Pancreas (tissue), 10 donors: Measurements from ENCODE around the gene FABP3. TPM values are rescaled to one million over a fixed set of nuclear protein-coding genes. Genes with fewer than 3 reads are reported as not detected.

ENCODE experiments used
- ATAC-seq, 4 donors: fragments of 200-7000 bp; cut with Tn5 transposase; one replicate each; pipeline versions ENCODE4 v1.8.0 to v1.9.1; 2020; ENCODE audit warnings: mild to moderate bottlenecking in 4 of 4, moderate library complexity in 4 of 4
- DNase-seq, 6 donors: peaks; one replicate each; pipeline ENCODE4 v3.0.0-alpha.2; 2020
- FAIRE-seq: peaks from 2 replicates; lab custom pipeline; 2012; peaks lifted over from hg19 to GRCh38; lab: Jason Lieb, UNC
- H3K27ac ChIP-seq, 4 donors: fragments of 200-600 bp; sonication (generic); 1 replicate in 3 of 4; 2 replicates in 1 of 4; pipeline versions ENCODE4 v1.5.0 to v1.8.0; 2020
- H3K27me3 ChIP-seq, 4 donors: fragments of 200-600 bp; one replicate each; pipeline ENCODE4 v1.8.0; 2021
- H3K36me3 ChIP-seq, 3 donors: fragments of 200-600 bp; sonication (generic) in 1 of 3; one replicate each; pipeline versions ENCODE4 v1.5.0 to v1.8.0; 2020 to 2021
- H3K4me1 ChIP-seq, 3 donors: fragments of 200-600 bp; one replicate each; pipeline ENCODE4 v1.8.0; 2021
- H3K4me3 ChIP-seq, 4 donors: fragments of 200-600 bp; sonication (generic) in 2 of 4; one replicate each; pipeline versions ENCODE4 v1.5.0 to v1.8.0; 2020 to 2021
- H3K9me3 ChIP-seq, 4 donors: fragments of 200-600 bp; one replicate each; pipeline ENCODE4 v1.8.0; 2021
- CTCF ChIP-seq, 4 donors: fragments of 200-600 bp; sonication (generic) in 3 of 4; IDR thresholded peaks; one replicate each; pipeline versions ENCODE4 v1.5.0 to v1.8.0; 2021; ENCODE audit warnings: antibody characterized with exemption in 4 of 4
- WGBS, 2 donors: extraction: QIAGEN DNeasy Blood & Tissue Kit; methylation state at CpG; one replicate each; pipeline ENCODE4 v1.1.7; 2013; 5-methylcytosine and 5-hydroxymethylcytosine counted together
- intact Hi-C, 3 donors: fragments of 100-400 bp; cut with DNase I; formaldehyde crosslinking; loops; one replicate each; pipeline versions ENCODE4 v1.11.1 to v1.14.2; 2022
- polyA plus RNA-seq, 2 donors: library from polyadenylated mRNA; stranded (reverse); fragments of 200-250 nt; gene quantifications; one replicate each; pipeline ENCODE4 v1.2.3, GENCODE V29; 2013
- total RNA-seq, 6 donors: library from RNA; stranded (reverse); fragmentation: NEBNext Ultra II Directional in 4 of 6; extraction: Animal tissue kit (Norgen Biotek cat#: 25700) in 4 of 6; gene quantifications; one replicate each; pipeline versions ENCODE4 v1.2.1 to v1.2.4, GENCODE V29; 2021 to 2023
- donor health status: healthy with polysubstance abuse.
- donor health status: DM: no; HTN: no; CAD: no; lungs with moderate emphysema.
- donor health status: DM: no; HTN: no; CAD: no.
- donor health status: control.
- donor health status: control.
- donor health status: Bipolar disorder and iron deficiency.
- donor health status: DM: yes; HTN: yes; CAD: no.
- donor health status: DM: no; HTN: no; CAD: no.
- donor health status: DM: no; HTN: no; CAD: no.
- donor health status: DM: yes; HTN: yes; CAD: no.

Gene FABP3
- total and polyA plus RNA-seq, 8 donors, result 0.72 to 5.4 (median 2.7) TPM; not detected in 2

DNA sequence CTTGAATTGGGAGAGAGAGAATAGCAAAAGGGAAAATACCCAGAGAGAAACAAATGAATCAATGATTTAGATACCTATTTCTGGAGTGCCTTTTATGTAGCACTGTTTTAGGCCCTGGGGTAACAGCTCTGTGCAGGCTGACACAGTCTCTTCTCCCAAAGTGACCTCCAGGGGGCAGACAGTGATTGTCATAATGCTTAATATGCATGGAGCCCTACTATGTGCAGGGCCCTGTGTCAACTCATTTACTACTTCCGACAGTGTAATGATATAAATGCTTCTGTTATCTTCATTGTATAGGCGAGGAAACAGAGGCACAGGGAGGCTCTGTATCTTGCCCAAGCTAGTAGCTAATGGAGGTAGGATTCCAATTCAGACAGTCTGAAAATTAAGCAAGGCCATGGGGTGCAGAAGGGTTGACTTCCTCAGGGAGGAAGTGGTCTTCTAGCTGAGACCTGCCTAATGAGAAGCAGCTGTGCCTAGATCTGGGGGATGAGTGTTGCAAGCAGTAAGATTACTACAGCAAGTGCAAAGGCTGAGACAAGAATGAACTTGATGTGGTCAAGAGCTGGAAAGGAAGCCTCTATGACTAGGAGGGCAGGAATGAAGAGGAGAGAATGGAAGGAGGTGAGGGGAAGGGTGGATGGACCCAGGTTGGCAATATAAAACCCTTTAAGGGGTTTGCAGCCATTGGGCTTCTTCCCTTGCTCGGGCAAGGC is 23.9 kb upstream of the FABP3 start:
- WGBS, 2 donors, result 84 to 90% methylated on average over 3 of the region's 3 CpGs
- intact Hi-C loops, result loop anchor here in 2 of 3 donors (5.0 to 10.0 kb wide), 2 partner anchors 148 to 151 kb away; no protein-coding TSS in a partner anchor
- Histone ChIP-seq H3K27ac (no peak overlapping the region), H3K4me3 (no peak overlapping the region), H3K4me1 (no peaks in the 10 kb centered on the region), H3K36me3 (no peaks in the 10 kb centered on the region), H3K27me3 (no peaks in the 10 kb centered on the region), H3K9me3 (no peaks in the 10 kb centered on the region)
- DNase-seq (no peak), FAIRE-seq (no peak), ATAC-seq (no peak)
- TF ChIP-seq CTCF (IDR thresholded peaks at IDR 0.05), result no peak

DNA sequence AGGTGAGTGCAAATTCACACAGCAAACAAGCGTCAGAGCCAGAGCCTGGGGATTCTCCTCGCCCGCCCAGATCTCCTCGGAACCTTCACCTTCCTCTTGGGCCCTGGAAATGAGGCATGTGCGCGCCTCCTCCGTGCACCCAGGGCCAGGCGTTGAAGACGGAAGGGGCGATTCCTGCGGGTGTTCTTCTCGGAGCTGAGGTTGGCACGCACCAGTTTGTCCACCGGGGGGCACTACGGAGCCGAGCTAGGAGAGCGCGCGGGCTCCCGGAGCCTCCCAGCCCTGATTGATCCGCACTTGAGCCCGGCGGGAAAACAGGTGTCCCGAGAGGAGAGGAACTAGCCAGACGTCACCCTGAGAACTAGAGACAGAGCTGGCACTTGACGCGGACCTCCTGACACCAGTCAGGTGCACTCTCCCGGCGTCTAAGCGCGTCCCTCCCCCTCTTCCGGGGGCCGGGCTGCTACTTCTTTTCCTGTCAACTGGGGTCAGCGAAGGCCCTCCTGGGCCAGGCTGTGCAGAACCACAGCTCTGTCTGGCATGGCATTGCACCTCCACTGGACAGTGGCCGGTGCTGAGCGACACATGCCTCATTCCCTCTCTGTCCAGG is 21.8 kb upstream of the FABP3 start:
- Histone ChIP-seq H3K36me3 (no peaks in the 10 kb centered on the region), H3K4me1 (no peaks in the 10 kb centered on the region), H3K27me3 (no peaks in the 10 kb centered on the region), H3K4me3 (peak overlapping the region in 2 of 4 donors; percentile 21 to 31), H3K9me3 (no peaks in the 10 kb centered on the region), H3K27ac (no peak overlapping the region)
- DNase-seq (peak; percentile 77 to 96 (median 89)), FAIRE-seq (peak; percentile 20), ATAC-seq (peak; percentile 98 to 99 (median 99))
- intact Hi-C loops, result loop anchor here in 2 of 3 donors (5.0 to 10.0 kb wide), 2 partner anchors 150 to 153 kb away; no protein-coding TSS in a partner anchor
- peak; percentile 86 to 93 (median 88) for TF ChIP-seq CTCF (IDR thresholded peaks at IDR 0.05)
- WGBS, 2 donors, result 1% methylated on average over 36 of the region's 36 CpGs

DNA sequence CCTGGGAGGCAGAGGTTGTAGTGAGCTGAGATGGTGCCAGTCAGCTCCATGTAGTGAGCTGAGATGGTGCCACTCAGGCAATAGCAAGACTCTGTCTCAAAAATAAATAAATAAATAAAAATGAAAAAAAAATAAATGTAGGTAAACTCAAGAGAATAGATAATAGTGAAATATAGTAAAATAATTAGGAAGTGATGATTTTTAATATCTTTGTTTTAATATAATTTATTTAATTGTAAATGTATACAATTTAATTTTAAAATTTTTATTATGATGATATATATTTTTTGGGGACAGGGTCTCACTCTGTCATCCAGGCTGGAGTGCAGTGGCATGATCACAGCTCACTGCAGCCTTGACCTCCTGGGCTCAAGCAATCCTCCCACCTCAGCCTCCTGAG is 20.6 kb upstream of the FABP3 start:
- FAIRE-seq (no peak), ATAC-seq (no peak), DNase-seq (no peak)
- intact Hi-C loops, result loop anchor here in 1 of 3 donors (10.0 kb wide), 1 partner anchor 151 kb away; no protein-coding TSS in a partner anchor
- H3K36me3 ChIP-seq, result no peaks in the 10 kb centered on the region
- no peak overlapping the region for H3K4me3 ChIP-seq
- H3K9me3 ChIP-seq, result no peaks in the 10 kb centered on the region
- TF ChIP-seq CTCF (IDR thresholded peaks at IDR 0.05), result no peak
- no peaks in the 10 kb centered on the region for H3K27me3 ChIP-seq
- H3K27ac ChIP-seq, result no peak overlapping the region
- H3K4me1 ChIP-seq, result no peaks in the 10 kb centered on the region

GRCh38 chr1:31390071-31390470 is 17.2 kb upstream of the FABP3 start:
- Histone ChIP-seq H3K9me3 (no peaks in the 10 kb centered on the region), H3K27ac (no peak overlapping the region), H3K36me3 (no peaks in the 10 kb centered on the region), H3K4me3 (no peak overlapping the region), H3K27me3 (no peaks in the 10 kb centered on the region), H3K4me1 (no peaks in the 10 kb centered on the region)
- no peak for DNase-seq
- no peak for TF ChIP-seq CTCF (IDR thresholded peaks at IDR 0.05)
- no peak for FAIRE-seq
- ATAC-seq, result no peak
- WGBS, 2 donors, result 70 to 74% methylated on average over 7 of the region's 7 CpGs
- intact Hi-C loops, result loop anchor here in 1 of 3 donors (10.0 kb wide), 1 partner anchor 155 kb away; no protein-coding TSS in a partner anchor
